LHCN-M2 (cell line): ENCODE measurements around the gene FOSL1. TPM values are rescaled to one million over a fixed set of nuclear protein-coding genes. Genes with fewer than 3 reads are reported as not detected.

Experiments used
- DNase-seq: peaks from one replicate; pipeline ENCODE4 v3.0.0-alpha.2; 2012; ENCODE audit warnings: low read depth
- total RNA-seq: library from RNA; depleted of rRNA; stranded (reverse); fragments of >200 nt; gene quantifications from 2 replicates; pipeline ENCODE4 v1.2.3, GENCODE V29; 2014

FOSL1 gene
- total RNA-seq, 1 experiment from 2014 or later, result 266 TPM

DNA sequence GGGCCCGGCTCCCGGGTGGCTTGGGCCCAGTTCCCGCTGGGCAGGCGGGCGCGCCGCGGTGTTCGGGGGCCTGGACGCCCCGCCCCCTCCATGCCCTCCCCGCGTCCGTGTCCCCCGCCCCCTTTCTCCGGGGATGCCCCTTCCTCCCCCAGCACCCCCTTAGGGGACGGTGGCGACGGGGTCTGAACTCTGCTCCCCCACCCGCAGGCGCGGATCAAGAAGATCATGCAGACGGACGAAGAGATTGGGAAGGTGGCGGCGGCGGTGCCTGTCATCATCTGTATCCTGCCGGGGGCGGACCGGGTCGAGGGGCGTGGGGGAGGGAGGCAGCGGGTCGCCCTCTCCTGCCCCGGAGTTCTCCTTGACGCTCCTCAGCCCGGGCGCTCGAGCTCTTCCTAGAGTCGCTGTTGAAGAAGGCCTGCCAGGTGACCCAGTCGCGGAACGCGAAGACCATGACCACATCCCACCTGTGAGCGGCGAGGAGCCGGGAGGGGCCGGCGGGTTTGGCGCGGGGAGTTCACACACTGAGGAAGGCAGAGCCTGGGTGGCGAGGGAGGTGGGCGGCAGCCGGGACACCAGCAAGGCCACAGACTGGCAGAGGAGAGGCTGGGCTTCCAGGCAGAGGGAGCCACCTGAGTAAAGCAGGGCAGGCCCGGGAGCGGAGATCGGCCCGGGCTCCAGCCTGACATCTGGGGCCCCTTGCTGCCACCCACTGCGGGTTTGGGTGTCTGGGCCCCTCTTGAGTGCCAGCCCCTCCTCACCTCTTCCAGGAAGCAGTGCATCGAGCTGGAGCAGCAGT, 19.6 kb upstream of the FOSL1 start:
- DNase-seq, result no peak

DNA sequence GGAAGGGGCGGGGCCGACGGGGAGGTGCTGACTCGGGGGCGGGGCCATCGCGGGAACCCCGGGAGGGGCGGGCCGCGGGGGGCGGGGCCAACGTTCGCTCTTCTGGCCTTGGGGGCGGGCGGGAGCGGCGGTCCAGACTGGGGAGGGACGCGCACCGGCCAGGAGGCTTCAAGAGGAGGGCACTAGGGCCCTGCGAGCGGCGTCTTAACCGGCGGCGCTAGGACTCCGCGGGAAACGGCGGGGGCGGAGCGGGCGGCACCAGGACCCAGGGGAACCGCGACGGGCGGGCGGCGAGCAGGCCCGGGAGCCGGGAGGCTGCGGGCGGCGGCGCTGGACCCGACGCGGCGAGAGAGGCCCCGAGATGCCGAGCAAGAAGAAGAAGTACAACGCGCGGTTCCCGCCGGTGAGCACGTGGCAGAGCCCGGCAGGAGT, 19.0 kb upstream of the FOSL1 start, which contains the start of gene DRAP1:
Gene DRAP1, plus strand, starts transcription at position 286 of the 432 bp plus-strand sequence. Its CDS starts 76 bp downstream, at position 362.
- peak; percentile 98 for DNase-seq

- DNase-seq, result peak; percentile 56
Measured at GRCh38 chr11:65918211-65919140, 18.3 kb upstream of the FOSL1 start, which contains the start of gene C11orf68. Gene C11orf68, minus strand, starts transcription at chr11:65919062. Its CDS starts 31 bp downstream, at chr11:65919031.

GRCh38 chr11:65917434-65918210, 17.4 kb upstream of the FOSL1 start:
- peak; percentile 57 for DNase-seq

DNA sequence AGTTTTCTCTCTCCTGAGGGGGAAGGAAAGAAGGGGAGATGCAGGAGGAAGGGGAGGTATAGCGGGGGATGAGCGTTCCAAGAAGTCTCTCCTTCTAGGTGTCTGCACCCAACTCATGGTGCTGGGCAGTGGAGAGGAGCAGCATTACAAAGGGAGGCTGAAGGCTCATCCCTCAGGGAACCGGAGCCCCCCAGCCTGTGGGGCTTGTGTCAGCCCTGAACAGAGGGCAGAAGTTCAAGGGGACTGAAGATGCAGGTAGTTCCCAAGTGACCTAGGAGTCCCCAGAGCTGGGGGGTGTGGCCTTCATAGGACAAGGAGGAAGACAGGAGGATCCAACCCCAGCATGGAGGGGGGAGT, 16.9 kb upstream of the FOSL1 start:
- no peak for DNase-seq

GRCh38 chr11:65916391-65916790, 16.2 kb upstream of the FOSL1 start:
- no peak for DNase-seq

- DNase-seq, result peak; percentile 99
Measured at GRCh38 chr11:65915821-65916251, 15.6 kb upstream of the FOSL1 start.

- peak; percentile 74 for DNase-seq
Measured at GRCh38 chr11:65915101-65915820, 15.1 kb upstream of the FOSL1 start.

- DNase-seq, result peak; percentile 94
Measured at GRCh38 chr11:65912845-65913244, 12.7 kb upstream of the FOSL1 start.

DNA sequence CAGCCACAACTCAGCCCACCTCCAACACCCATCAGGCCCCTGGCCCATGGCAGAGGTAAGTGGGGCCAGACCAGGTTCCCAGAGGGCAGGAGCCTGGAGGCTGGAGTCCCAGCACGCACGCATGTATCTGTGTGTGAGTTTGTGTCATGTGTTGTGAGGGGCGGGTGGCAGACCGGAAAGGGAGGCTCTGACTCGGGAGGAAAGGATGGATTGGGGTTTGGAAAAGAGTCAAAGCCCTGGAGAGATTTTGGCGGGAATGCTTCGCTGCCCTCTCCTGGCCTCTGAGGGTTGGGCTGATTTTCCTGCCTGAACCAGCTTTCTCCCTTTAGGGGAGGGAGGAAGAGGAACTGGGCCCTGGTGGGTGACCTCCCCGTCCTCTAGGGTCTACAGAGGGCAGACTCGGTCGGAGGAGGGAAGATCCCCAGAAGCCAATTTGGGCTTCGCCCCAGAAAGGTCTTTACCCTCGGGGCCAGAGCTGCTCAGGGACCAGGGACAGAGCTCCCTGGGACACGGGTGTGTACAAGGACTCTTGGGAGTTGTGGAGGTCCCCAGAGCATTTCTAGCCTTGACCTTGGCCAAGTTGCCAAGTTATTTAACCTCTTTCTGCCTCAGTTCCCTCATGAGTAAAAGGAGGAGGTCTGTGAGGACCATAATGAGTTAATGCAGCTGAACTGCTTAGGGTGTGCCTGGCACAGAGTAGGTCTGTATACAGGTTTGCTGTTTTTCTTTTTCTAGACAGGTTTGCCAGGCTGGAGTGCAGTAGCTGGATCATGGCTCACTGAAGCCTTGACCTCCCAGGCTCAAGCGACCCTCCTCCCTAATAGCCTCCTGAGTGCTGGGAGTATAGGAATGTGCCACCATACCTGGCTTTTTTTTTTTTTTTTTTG, 11.7 kb upstream of the FOSL1 start:
- DNase-seq, result peak; percentile 97

- no peak for DNase-seq
Measured at GRCh38 chr11:65907878-65908277, 7.7 kb upstream of the FOSL1 start.

DNA sequence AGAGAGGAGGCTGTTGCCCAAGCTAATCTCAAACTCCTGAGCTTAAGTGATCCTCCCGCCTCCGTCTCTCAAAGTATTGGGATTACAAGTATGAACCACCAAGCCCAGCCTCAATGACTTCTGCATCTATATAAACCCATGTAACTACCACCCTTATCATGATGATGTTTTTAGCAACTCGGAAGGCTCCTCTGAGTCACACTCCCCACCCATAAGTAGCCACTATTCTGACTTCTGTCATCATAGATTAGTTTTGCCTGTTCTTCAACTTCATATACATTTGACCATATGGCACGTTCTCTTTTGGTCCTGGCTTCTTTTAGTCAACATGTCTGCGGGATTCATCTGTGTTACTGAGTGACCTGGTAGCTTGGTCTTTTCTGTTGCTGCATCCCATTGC, 6.4 kb upstream of the FOSL1 start:
- DNase-seq, result no peak

- no peak for DNase-seq
Measured at GRCh38 chr11:65903715-65904114, 3.5 kb upstream of the FOSL1 start.

DNA sequence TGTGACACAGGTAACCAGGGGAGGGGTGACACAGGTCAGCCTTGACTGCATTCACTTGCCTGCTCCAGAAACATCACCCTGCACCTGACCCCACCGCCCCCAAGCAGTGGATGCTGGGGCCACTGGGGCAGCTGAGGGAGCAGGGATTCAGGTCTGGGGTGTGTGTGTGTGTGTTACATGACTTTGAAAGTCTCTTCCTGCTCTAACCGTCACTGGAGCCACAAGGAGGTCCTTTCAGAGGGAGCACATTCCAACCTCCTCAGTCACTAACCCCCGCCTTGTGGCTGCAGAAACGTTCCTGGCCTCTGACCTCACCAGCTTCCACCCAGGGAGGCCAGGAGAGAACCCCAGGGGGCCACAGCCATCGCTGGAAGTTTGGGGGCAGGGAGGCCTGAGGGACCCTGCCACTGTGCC, 2.9 kb upstream of the FOSL1 start:
- peak; percentile 96 for DNase-seq

GRCh38 chr11:65900899-65901180, 652 bp upstream of the FOSL1 start:
- DNase-seq, result no peak

DNA sequence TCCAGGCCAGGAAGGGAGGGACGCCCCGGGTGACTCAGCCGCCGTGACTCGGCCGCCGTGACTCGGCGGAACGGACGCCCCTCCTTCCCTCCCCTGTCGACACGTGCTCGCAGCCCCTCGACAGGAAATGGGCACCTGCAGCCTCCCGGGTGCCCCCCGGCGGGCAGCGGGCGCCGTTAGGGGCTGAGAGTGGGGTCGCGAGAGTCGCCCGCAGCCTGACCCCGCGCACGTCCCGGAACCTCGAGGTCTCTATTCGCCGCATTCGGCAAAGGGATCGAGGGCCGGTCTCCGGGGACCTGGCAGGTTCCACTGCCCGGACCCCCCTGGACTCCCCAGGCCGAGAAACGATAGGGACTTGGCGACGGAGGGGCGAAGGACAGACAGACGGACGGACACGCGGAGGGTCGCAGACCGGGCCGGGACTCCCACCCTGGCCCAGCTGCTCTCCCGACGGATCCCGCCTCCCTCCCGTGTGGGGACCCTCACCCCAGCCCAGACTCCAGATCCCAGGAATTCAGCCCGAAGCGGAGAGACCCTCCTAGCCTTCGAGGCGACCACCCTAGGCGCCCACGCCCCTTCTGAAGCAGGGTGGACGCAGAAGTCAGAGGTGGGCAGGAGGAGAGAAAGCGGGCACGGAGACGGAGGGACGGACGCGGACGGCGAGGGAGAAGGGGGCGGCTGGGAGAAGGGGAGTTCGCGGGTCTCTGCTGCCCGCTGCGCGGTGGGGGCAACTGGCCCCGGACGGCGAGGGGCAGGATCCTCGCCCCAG, 648 bp downstream of the FOSL1 start:
- peak; percentile 87 for DNase-seq

DNA sequence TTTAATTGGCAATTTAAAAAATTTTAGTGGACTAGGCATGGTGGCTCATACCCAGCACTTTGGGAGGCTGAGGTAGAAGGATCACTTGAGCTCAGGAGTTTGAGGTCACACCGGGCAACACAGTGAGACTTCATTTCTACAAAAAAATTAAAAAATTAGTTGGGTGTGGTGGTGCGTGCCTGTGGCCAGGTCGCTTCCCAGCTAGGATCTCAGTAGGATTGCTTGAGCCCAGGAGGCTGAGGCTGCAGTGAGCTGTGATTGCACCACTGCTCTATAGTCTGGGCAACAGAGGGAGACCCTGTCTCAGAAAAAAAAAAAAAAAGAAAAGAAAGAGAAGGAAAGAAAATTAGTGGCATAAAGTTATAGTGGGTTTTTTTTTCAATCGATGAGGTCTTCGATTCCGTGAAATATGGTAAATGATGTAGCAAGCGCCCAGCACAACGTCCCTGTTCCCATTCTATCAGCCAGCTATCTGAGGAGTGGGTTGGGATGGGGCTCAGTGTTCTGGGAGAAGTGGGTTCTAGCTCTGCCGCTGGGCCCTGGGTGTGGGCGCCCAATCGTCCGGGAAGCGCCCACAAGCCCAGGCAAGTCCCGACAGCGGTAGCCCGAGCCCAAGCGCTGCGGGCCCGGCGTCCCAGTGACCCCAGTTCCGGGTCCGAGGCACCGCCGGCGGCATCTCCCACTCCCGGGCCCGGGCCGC, 1.4 kb downstream of the FOSL1 start:
- DNase-seq, result no peak

DNA sequence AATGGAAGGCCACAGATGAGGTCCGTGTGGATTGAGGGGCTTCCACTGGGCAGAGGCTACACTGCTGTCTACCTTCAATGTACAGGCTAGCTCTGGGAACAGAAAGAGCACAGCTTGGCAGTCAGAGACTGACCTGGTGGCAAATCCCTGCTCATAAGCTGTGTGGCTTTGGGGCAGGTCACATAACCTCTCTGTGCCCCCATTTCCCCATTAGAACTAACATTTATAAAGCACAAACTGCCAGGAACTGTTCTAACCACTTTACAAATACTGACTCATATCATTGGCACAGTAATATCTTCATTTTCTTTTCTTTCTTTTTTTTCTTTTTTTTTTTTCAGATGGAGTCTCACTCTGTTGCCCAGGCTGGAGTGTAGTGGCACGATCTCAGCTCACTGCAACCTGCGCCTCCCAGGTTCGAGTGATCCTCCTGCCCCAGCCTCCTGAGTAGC, 3.1 kb downstream of the FOSL1 start:
- no peak for DNase-seq
